Ascending aorta (tissue), 2 donors: ENCODE results near the gene ST14. TPM values are rescaled to one million over a fixed set of nuclear protein-coding genes. Genes with fewer than 3 reads are reported as not detected.

Source experiments
- DNase-seq, 2 donors: peaks; one replicate each; pipeline ENCODE4 v3.0.0-alpha.2; 2019; ENCODE audit warnings: low spot score in 2 of 2
- H3K27ac ChIP-seq, 2 donors: fragments of 200-600 bp; sonication (generic); one replicate each; pipeline ENCODE4 v1.5.1; 2016 to 2017; ENCODE audit warnings: mild to moderate bottlenecking in 1 of 2
- H3K27me3 ChIP-seq: fragments of 200-600 bp; sonication (generic); one replicate; pipeline ENCODE4 v1.5.1; 2017
- H3K36me3 ChIP-seq, 2 donors: fragments of 200-600 bp; sonication (generic); one replicate each; pipeline ENCODE4 v1.5.1; 2016
- H3K4me1 ChIP-seq, 2 donors: fragments of 200-600 bp; sonication (generic); one replicate each; pipeline ENCODE4 v1.5.1; 2016 to 2017; ENCODE audit warnings: mild to moderate bottlenecking in 1 of 2
- H3K4me3 ChIP-seq, 2 donors: fragments of 200-600 bp; sonication (generic); one replicate each; pipeline ENCODE4 v1.5.1; 2016 to 2017; ENCODE audit warnings: mild to moderate bottlenecking in 1 of 2
- H3K9me3 ChIP-seq, 2 donors: fragments of 200-600 bp; sonication (generic); one replicate each; pipeline ENCODE4 v1.5.1; 2016
- intact Hi-C: fragments of 100-400 bp; cut with DNase I; formaldehyde crosslinking; loops from one replicate; pipeline ENCODE4 v1.15.1; 2023
- total RNA-seq: library from RNA; depleted of rRNA; stranded (reverse); fragments of >200 nt; gene quantifications from one replicate; pipeline ENCODE4 v1.1.0, GENCODE V29; 2016
- TF ChIP-seq, protein P1 (sequence below), 3 experiments: fragments of 200-600 bp in 2 of 3; fragments of 450-650 bp in 1 of 3; sonication (generic) in 2 of 3; IDR thresholded peaks; one replicate each; pipeline ENCODE4 v1.5.1; 2016 to 2019; ENCODE audit warnings: antibody characterized with exemption in 3 of 3, mild to moderate bottlenecking in 1 of 3, moderate library complexity in 1 of 3

The ST14 gene
- 5.4 TPM for total RNA-seq

- no peaks in the 10 kb centered on the region for H3K36me3 ChIP-seq
- H3K27me3 ChIP-seq: no peaks in the 10 kb centered on the region
- peak within 1 kb of the TSS; percentile 47 to 51 for H3K4me3 ChIP-seq
- no peaks in the 10 kb centered on the region for H3K9me3 ChIP-seq
- intact Hi-C loops: no loop called here
- DNase-seq: no peak
- TF ChIP-seq, protein P1, sequence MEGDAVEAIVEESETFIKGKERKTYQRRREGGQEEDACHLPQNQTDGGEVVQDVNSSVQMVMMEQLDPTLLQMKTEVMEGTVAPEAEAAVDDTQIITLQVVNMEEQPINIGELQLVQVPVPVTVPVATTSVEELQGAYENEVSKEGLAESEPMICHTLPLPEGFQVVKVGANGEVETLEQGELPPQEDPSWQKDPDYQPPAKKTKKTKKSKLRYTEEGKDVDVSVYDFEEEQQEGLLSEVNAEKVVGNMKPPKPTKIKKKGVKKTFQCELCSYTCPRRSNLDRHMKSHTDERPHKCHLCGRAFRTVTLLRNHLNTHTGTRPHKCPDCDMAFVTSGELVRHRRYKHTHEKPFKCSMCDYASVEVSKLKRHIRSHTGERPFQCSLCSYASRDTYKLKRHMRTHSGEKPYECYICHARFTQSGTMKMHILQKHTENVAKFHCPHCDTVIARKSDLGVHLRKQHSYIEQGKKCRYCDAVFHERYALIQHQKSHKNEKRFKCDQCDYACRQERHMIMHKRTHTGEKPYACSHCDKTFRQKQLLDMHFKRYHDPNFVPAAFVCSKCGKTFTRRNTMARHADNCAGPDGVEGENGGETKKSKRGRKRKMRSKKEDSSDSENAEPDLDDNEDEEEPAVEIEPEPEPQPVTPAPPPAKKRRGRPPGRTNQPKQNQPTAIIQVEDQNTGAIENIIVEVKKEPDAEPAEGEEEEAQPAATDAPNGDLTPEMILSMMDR (IDR thresholded peaks at IDR 0.05): no peak
- no peak within 1 kb of the TSS for H3K27ac ChIP-seq
- H3K4me1 ChIP-seq: peaks cover 0 to 4% of the 10 kb centered on the region in 2 donors
Observed at GRCh38 chr11:130159657-130160497, at the start of gene ST14. Gene ST14 (plus strand): TSS chr11:130159782. CDS start chr11:130159980, 198 bp downstream.

GRCh38 chr11:130110339-130111108 is 49.1 kb upstream of the ST14 start:
- H3K27ac ChIP-seq: no peak overlapping the region
- H3K4me3 ChIP-seq: no peak overlapping the region
- TF ChIP-seq, protein P1 (IDR thresholded peaks at IDR 0.05): no peak
- intact Hi-C loops: no loop called here
- DNase-seq: no peak
- no peaks in the 10 kb centered on the region for H3K9me3 ChIP-seq
- peaks cover 20 to 22% of the 10 kb centered on the region in 2 donors for H3K36me3 ChIP-seq
- H3K27me3 ChIP-seq: no peaks in the 10 kb centered on the region
- H3K4me1 ChIP-seq: no peaks in the 10 kb centered on the region

DNA sequence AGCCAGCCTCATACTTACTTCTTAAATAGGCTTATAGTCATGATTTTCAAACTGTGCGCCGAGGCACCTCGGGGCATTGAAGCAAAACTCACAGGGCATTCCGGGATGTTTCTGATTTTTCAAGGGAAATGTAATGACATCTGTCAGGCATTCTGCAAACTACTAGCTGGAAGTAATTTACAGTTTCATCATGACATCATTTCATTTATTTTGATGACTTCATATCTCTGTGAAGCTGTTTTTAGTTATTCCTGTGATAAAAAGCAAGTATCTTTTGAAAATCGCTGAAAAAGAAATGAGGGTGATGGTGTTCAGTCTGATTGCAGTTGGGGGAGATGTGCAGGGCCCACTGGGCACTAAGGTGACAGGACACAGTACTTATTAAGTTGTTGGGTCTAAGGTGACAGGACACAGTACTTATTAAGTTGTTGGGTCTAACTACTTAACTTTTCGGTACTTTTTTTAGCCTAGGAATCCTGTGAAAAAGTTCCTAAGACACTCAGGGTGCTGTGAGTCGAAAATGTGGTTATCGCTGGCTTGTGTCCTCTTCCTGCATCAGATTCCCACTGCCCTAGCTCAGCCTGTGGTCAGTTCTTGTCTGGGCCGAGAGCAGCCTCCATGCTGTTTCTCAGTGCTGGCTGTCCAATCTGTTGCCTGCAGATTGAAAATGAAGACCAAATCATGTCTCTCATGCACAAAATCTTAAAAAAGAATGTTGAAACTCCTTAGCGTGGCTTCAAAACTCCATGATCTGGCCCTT is 47.3 kb upstream of the ST14 start:
- TF ChIP-seq, protein P1 (IDR thresholded peaks at IDR 0.05): no peak
- peaks cover 20 to 22% of the 10 kb centered on the region in 2 donors for H3K36me3 ChIP-seq
- H3K27me3 ChIP-seq: no peaks in the 10 kb centered on the region
- H3K4me1 ChIP-seq: no peaks in the 10 kb centered on the region
- no peak overlapping the region for H3K27ac ChIP-seq
- H3K9me3 ChIP-seq: no peaks in the 10 kb centered on the region
- DNase-seq: no peak
- no peak overlapping the region for H3K4me3 ChIP-seq
- intact Hi-C loops: no loop called here

- Histone ChIP-seq H3K36me3 (peaks cover 20 to 22% of the 10 kb centered on the region in 2 donors), H3K4me3 (no peak overlapping the region), H3K27ac (no peak overlapping the region), H3K9me3 (no peaks in the 10 kb centered on the region), H3K4me1 (no peaks in the 10 kb centered on the region), H3K27me3 (no peaks in the 10 kb centered on the region)
- TF ChIP-seq, protein P1 (IDR thresholded peaks at IDR 0.05): no peak
- intact Hi-C loops: no loop called here
- DNase-seq: no peak
Observed at GRCh38 chr11:130114281-130114680, 45.3 kb upstream of the ST14 start.

GRCh38 chr11:130114726-130115125 is 44.9 kb upstream of the ST14 start:
- intact Hi-C loops: no loop called here
- TF ChIP-seq, protein P1 (IDR thresholded peaks at IDR 0.05): no peak
- Histone ChIP-seq H3K9me3 (no peaks in the 10 kb centered on the region), H3K27me3 (no peaks in the 10 kb centered on the region), H3K4me1 (no peaks in the 10 kb centered on the region), H3K4me3 (no peak overlapping the region), H3K27ac (no peak overlapping the region), H3K36me3 (peaks cover 19 to 20% of the 10 kb centered on the region in 2 donors)
- DNase-seq: no peak
